GM10847 (cell line): ENCODE data around the gene TRIML1.

Source experiments
- POLR2A ChIP-seq: IDR thresholded peaks from 2 replicates; pipeline ENCODE4 v1.6.1; 2011; ENCODE audit not compliant: insufficient read length; ENCODE audit errors: extremely low read depth

TRIML1 gene

DNA sequence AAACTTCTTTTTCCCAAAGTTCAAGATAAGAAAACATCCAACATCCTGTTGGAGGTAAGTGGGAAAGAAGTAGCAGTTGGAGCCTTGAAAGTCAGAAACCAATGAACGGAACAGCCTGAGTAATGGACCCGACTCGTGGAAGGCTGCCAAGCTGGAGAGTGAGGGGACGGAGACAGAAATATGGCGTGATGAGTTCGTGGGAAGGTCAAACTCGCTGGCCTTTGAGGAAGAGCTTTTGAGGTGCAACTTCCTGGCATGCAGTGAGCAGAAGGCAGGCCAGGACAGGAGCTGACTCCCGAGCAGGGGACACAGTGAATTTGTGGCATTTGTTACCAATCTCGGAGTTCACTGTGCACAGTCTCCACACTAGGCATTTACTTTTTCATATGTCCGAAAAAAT lies 1.0 kb upstream of the TRIML1 start:
- TF ChIP-seq POLR2A = no peak

GRCh38 chr4:188139671-188140070 lies 430 bp downstream of the TRIML1 start:
- no peak for TF ChIP-seq POLR2A

DNA sequence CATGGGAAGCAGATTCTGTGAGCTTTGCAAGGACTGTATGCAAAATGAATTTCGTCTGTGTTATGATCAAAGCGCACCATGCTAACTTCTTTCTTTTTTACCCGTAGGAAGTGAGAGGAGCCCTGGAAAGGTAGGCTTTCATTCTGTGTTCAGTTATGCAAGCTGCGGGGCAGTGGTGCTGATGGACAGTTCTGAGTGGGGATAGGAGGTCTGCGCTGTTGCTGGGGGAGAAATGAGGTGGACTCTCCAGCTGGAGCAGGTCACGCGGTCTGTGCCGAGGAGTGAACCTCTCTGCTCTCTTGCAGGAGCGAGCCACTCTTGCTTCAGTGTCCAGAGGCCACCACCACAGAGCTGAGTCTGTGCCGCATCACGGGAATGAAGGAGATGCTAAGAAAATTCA lies 4.5 kb downstream of the TRIML1 start:
- TF ChIP-seq POLR2A = no peak

DNA sequence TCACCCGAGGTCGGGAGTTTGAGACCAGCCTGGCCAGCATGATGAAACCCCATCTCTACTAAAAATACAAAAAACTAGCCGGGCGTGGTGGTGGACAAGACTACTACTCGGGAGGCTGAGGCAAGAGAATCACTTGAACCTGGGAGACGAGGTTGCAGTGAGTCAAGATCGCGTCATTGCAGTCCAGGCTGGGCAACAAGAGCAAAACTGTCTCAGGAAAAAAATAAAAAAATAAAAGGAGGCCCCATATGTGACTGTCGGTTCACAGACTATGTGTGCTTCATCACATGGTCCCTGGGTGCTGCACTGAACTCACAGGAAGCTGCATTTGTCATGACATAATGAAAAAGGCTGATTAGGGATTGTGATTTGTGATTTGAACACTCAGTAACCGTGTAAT lies 6.4 kb downstream of the TRIML1 start:
- no peak for TF ChIP-seq POLR2A

DNA sequence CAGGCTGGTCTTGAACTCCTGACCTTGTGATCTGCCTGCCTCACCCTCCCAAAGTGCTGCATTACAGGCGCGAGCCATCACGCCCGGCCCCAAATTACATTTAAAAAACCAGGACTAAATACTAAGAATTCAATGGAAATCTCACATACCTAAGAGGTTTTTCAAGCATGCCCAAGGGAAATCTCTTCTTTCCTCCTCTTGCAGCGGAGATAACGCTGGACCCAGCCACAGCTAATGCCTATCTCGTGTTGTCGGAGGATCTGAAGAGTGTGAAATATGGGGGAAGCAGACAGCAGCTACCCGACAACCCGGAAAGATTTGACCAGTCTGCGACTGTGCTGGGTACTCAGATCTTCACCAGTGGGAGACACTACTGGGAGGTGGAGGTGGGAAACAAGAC lies 7.4 kb downstream of the TRIML1 start:
- no peak for TF ChIP-seq POLR2A

DNA sequence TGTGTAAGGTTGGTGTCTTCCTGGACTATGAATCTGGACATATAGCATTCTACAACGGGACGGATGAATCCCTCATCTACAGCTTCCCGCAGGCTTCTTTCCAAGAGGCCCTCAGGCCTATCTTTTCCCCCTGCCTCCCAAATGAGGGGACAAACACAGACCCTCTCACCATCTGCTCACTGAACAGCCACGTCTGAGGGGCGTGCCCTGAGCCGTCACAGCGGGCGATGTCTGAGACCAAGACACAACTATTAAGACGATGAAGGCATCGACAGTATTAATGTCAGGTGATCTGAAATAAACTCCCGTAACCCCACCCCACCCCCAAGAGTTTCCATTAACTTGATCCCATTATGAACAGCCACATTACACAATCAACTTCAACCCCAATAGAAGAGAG lies 7.9 kb downstream of the TRIML1 start:
- TF ChIP-seq POLR2A = no peak

DNA sequence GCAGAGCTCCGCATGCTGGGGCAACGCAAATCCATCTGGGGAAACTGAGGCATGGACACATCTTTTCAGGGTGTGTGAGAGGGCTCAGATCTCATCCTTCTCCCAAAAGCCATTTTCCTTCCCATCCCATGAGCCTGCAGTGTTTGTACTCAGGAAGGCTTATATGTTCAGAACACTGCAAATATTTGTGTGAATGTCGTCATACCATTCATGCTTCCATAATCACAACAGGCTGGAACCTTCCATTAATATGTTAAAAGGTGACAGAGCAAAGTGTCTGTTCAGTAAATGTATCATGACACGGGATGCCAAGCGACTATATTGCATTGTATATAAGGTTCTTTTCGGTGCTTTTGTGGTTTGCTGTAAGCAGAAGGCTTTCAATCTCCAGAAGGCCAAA lies 8.5 kb downstream of the TRIML1 start:
- no peak for TF ChIP-seq POLR2A

GRCh38 chr4:188154668-188155405 lies 15.6 kb downstream of the TRIML1 start:
- TF ChIP-seq POLR2A = no peak

GRCh38 chr4:188158336-188158735 lies 19.1 kb downstream of the TRIML1 start:
- TF ChIP-seq POLR2A = no peak

GRCh38 chr4:188160406-188160805 lies 21.2 kb downstream of the TRIML1 start:
- no peak for TF ChIP-seq POLR2A

DNA sequence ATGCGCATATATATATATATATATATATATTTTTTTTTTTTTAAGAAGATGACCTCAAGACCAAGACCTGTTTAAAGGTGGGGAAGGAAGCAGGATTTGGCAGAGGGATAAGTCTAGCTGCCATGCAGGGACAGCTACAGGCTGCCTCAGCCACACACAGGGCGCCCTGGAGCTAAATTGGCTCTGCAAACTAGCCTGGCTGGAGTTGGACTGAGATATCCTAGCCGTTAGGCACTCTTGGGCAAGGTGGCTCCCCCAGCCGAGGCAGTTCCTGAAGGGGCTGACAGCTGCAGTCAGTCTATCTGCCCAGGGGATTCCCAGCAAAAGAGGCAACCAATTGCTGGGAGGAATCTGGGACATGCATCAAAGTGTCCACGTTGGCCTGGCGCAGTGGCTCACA lies 21.9 kb downstream of the TRIML1 start:
- TF ChIP-seq POLR2A = no peak

DNA sequence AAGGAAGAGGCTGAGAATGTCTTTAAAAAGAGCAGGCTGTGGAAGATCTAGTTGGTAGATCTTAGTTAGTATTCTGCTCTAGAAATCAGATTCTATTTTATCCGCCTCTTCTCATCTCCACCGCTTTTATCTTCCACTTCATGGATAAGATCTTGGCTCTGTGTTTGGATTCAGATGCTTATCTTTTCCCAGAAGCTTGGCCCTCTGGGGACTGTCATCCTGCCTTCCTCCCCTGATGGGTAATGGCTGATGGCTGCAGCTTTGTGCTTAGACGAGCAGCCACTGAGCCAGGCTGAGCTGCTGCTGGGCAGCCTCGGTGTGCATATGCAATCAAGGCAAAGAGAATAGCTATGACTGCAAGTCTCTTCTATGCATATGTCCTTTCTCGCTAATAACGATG lies 23.5 kb downstream of the TRIML1 start:
- no peak for TF ChIP-seq POLR2A

GRCh38 chr4:188168726-188169373 lies 29.6 kb downstream of the TRIML1 start:
- TF ChIP-seq POLR2A = no peak

- no peak for TF ChIP-seq POLR2A
Observed at GRCh38 chr4:188171551-188171950, 32.3 kb downstream of the TRIML1 start.

GRCh38 chr4:188175288-188175687 lies 36.0 kb downstream of the TRIML1 start:
- TF ChIP-seq POLR2A = no peak

GRCh38 chr4:188177997-188178675 lies 38.9 kb downstream of the TRIML1 start:
- no peak for TF ChIP-seq POLR2A
